A673 (cell line): ENCODE results near the gene MEOX1. TPM values are rescaled to one million over a fixed set of nuclear protein-coding genes. Genes with fewer than 3 reads are reported as not detected.

Experiments used
- BruUV-seq: library from RNA; stranded (reverse); fragments of 400-500 nt; replicated peaks from 2 replicates; lab custom pipeline; 2021; lab: Mats Ljungman, UMichigan
- CTCF ChIA-PET: fragments of 300-600 bp; sonication (Branson Sonifier 250); formaldehyde crosslinking; loops from one replicate; lab custom pipeline; 2022; ENCODE audit warnings: antibody characterized with exemption; lab: Charles Lee
- POLR2A ChIA-PET: fragments of 300-600 bp; sonication (Branson Sonifier 250); formaldehyde crosslinking; loops from one replicate; lab custom pipeline; 2022; ENCODE audit warnings: antibody characterized with exemption; ENCODE audit not compliant: low non-redundant PET; lab: Charles Lee
- DNase-seq: peaks from one replicate; pipeline ENCODE4 v3.0.0-alpha.2; 2015; ENCODE audit warnings: low spot score
- H3K27ac ChIP-seq: fragments of 200-600 bp; sonication (generic); 2 replicates; pipeline ENCODE4 v1.5.1; 2016; ENCODE audit warnings: mixed run types, low read depth, mild to moderate bottlenecking, mixed read lengths, antibody characterized with exemption, low read length; ENCODE audit not compliant: poor library complexity, severe bottlenecking
- H3K27me3 ChIP-seq: fragments of 200-600 bp; sonication (generic); replicated peaks from 2 replicates; pipeline ENCODE4 v1.6.1; 2017; ENCODE audit warnings: mixed run types, low read depth, mild to moderate bottlenecking, mixed read lengths, antibody characterized with exemption, low read length; ENCODE audit not compliant: insufficient read depth, poor library complexity
- H3K36me3 ChIP-seq: fragments of 200-600 bp; sonication (generic); 2 replicates; pipeline ENCODE4 v1.6.1; 2016; ENCODE audit warnings: mixed run types, mild to moderate bottlenecking, mixed read lengths, antibody characterized with exemption, low read length; ENCODE audit not compliant: insufficient read depth, poor library complexity, severe bottlenecking
- H3K4me1 ChIP-seq: fragments of 200-600 bp; sonication (generic); 2 replicates; pipeline ENCODE4 v1.6.1; 2017; ENCODE audit warnings: mixed run types, mild to moderate bottlenecking, mixed read lengths, antibody characterized with exemption, low read length; ENCODE audit not compliant: insufficient read depth, poor library complexity, severe bottlenecking
- H3K4me3 ChIP-seq: fragments of 200-600 bp; sonication (generic); 2 replicates; pipeline ENCODE4 v1.5.1; 2016; ENCODE audit warnings: low read depth, mixed run types, mild to moderate bottlenecking, mixed read lengths, low read length; ENCODE audit not compliant: poor library complexity, severe bottlenecking
- H3K9me3 ChIP-seq: fragments of 200-600 bp; sonication (generic); 2 replicates; pipeline ENCODE4 v1.6.1; 2016; ENCODE audit warnings: mixed run types, low read depth, mild to moderate bottlenecking, mixed read lengths, antibody characterized with exemption, low read length; ENCODE audit not compliant: poor library complexity, severe bottlenecking
- EZH2 ChIP-seq: fragments of 200-600 bp; sonication (generic); IDR thresholded peaks from 2 replicates; pipeline ENCODE4 v1.6.1; 2017; ENCODE audit warnings: borderline replicate concordance, low read depth, mild to moderate bottlenecking, mixed read lengths, antibody characterized with exemption, low read length; ENCODE audit not compliant: poor library complexity, severe bottlenecking
- intact Hi-C: fragments of 100-400 bp; cut with micrococcal nuclease; formaldehyde crosslinking; loops from one replicate; pipeline ENCODE4 v1.10.0; 2022; ENCODE audit not compliant: unreplicated experiment
- total RNA-seq: library from RNA; stranded (reverse); gene quantifications from 2 replicates; pipeline ENCODE4 v1.2.3, GENCODE V29; 2021
- TF ChIP-seq, protein P1 (sequence below): fragments of 300-800, 200-600 bp; sonication (generic); conservative IDR thresholded peaks from 2 replicates; pipeline ENCODE4 v1.5.1; 2017; ENCODE audit warnings: low read depth, mild to moderate bottlenecking, antibody characterized with exemption, low read length, moderate library complexity, mixed read lengths

The MEOX1 gene
- total RNA-seq, 1 experiment from 2014 or later = 0.82 TPM

DNA sequence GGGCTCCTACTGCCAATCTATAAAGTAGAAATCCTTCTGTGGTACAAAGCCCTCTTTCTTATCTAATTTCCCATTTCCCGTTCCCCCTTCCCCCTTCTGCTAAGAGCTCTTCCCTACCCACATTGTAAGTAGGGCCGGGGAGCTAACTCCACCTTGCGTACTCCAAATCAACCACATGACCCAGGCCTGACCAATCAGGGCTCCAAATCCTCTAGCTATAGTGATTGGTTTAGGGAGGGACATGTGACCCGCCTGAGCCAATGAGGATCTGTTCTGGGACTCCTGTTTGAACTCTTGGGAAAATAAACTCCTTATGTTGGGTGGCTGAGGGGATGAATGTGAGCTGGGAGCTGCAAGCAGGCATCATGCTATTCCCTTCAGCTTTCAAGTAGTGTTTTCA is 40.9 kb upstream of the MEOX1 start:
- BruUV-seq = no TSS peak
- intact Hi-C loops = no loop called here
- no peak overlapping the region for H3K27ac ChIP-seq
- CTCF ChIA-PET = no interaction called here
- H3K9me3 ChIP-seq = no peaks in the 10 kb centered on the region
- DNase-seq = peak; percentile 58
- no peak for TF ChIP-seq EZH2
- TF ChIP-seq, protein P1, sequence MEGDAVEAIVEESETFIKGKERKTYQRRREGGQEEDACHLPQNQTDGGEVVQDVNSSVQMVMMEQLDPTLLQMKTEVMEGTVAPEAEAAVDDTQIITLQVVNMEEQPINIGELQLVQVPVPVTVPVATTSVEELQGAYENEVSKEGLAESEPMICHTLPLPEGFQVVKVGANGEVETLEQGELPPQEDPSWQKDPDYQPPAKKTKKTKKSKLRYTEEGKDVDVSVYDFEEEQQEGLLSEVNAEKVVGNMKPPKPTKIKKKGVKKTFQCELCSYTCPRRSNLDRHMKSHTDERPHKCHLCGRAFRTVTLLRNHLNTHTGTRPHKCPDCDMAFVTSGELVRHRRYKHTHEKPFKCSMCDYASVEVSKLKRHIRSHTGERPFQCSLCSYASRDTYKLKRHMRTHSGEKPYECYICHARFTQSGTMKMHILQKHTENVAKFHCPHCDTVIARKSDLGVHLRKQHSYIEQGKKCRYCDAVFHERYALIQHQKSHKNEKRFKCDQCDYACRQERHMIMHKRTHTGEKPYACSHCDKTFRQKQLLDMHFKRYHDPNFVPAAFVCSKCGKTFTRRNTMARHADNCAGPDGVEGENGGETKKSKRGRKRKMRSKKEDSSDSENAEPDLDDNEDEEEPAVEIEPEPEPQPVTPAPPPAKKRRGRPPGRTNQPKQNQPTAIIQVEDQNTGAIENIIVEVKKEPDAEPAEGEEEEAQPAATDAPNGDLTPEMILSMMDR = no peak
- H3K4me1 ChIP-seq = no peaks in the 10 kb centered on the region
- H3K4me3 ChIP-seq = no peak overlapping the region
- POLR2A ChIA-PET = no interaction called here
- H3K36me3 ChIP-seq = no peaks in the 10 kb centered on the region
- no peaks in the 10 kb centered on the region for H3K27me3 ChIP-seq

GRCh38 chr17:43701318-43701743 is 39.6 kb upstream of the MEOX1 start:
- no peak for DNase-seq
- CTCF ChIA-PET = no interaction called here
- H3K27me3 ChIP-seq = no peaks in the 10 kb centered on the region
- BruUV-seq = no TSS peak
- POLR2A ChIA-PET = no interaction called here
- no peak overlapping the region for H3K4me3 ChIP-seq
- intact Hi-C loops = no loop called here
- H3K9me3 ChIP-seq = no peaks in the 10 kb centered on the region
- TF ChIP-seq EZH2 = no peak
- TF ChIP-seq, protein P1 = no peak
- H3K36me3 ChIP-seq = no peaks in the 10 kb centered on the region
- no peak overlapping the region for H3K27ac ChIP-seq
- no peaks in the 10 kb centered on the region for H3K4me1 ChIP-seq

- BruUV-seq = no TSS peak
- intact Hi-C loops = no loop called here
- ChIA-PET POLR2A (no interaction called here), CTCF (no interaction called here)
- Histone ChIP-seq H3K27me3 (no peaks in the 10 kb centered on the region), H3K4me1 (no peaks in the 10 kb centered on the region), H3K4me3 (no peak overlapping the region), H3K27ac (no peak overlapping the region), H3K36me3 (no peaks in the 10 kb centered on the region), H3K9me3 (no peaks in the 10 kb centered on the region)
- DNase-seq = no peak
- TF ChIP-seq EZH2 = no peak
- TF ChIP-seq, protein P1 = no peak
These were observed 37.7 kb upstream of the MEOX1 start for GRCh38 chr17:43699438-43699756.
